Skeletal muscle cell (primary cell): ENCODE data around the gene TRIM26.

Experiments
- DNase-seq: peaks from one replicate; pipeline ENCODE4 v3.0.0-alpha.2; 2010; ENCODE audit warnings: low read depth
- H3K4me3 ChIP-seq: 2 replicates; pipeline ENCODE4 v1.5.1; 2011; ENCODE audit warnings: low read depth, mild to moderate bottlenecking, control low read depth, low read length, moderate library complexity

Gene TRIM26

GRCh38 chr6:30213667-30213956 lies 406 bp upstream of the TRIM26 start:
- DNase-seq = no peak
- H3K4me3 ChIP-seq = peak overlapping the region; percentile 91

GRCh38 chr6:30211899-30212298 lies 1.3 kb downstream of the TRIM26 start:
- no peak for DNase-seq
- H3K4me3 ChIP-seq = peak overlapping the region; percentile 91

- H3K4me3 ChIP-seq = no peak overlapping the region
- DNase-seq = no peak
These were observed 1.9 kb downstream of the TRIM26 start for GRCh38 chr6:30211306-30211705.

GRCh38 chr6:30207619-30208295 lies 5.4 kb downstream of the TRIM26 start:
- no peak for DNase-seq
- no peak overlapping the region for H3K4me3 ChIP-seq

GRCh38 chr6:30206799-30207618 lies 6.2 kb downstream of the TRIM26 start:
- no peak overlapping the region for H3K4me3 ChIP-seq
- DNase-seq = no peak

GRCh38 chr6:30206152-30206551 lies 7.1 kb downstream of the TRIM26 start:
- H3K4me3 ChIP-seq = no peak overlapping the region
- no peak for DNase-seq

- H3K4me3 ChIP-seq = no peak overlapping the region
- DNase-seq = no peak
These were observed 9.1 kb downstream of the TRIM26 start for GRCh38 chr6:30204116-30204515.

GRCh38 chr6:30202366-30202765 lies 10.8 kb downstream of the TRIM26 start:
- no peak overlapping the region for H3K4me3 ChIP-seq
- DNase-seq = no peak

- no peak overlapping the region for H3K4me3 ChIP-seq
- DNase-seq = no peak
These were observed 12.5 kb downstream of the TRIM26 start for GRCh38 chr6:30200551-30201281.

- no peak overlapping the region for H3K4me3 ChIP-seq
- DNase-seq = no peak
These were observed 14.8 kb downstream of the TRIM26 start for GRCh38 chr6:30198166-30199084.

- H3K4me3 ChIP-seq = no peak overlapping the region
- no peak for DNase-seq
These were observed 16.8 kb downstream of the TRIM26 start for GRCh38 chr6:30196376-30196775.

- no peak for DNase-seq
- no peak overlapping the region for H3K4me3 ChIP-seq
These were observed 17.3 kb downstream of the TRIM26 start for GRCh38 chr6:30195951-30196350.

GRCh38 chr6:30194797-30195690 lies 18.2 kb downstream of the TRIM26 start:
- H3K4me3 ChIP-seq = no peak overlapping the region
- no peak for DNase-seq

GRCh38 chr6:30192076-30192475 lies 21.1 kb downstream of the TRIM26 start:
- no peak for DNase-seq

GRCh38 chr6:30188541-30188940 lies 24.7 kb downstream of the TRIM26 start:
- DNase-seq = no peak

More at GRCh38 chr6:30192076-30192475, 21.1 kb downstream of the TRIM26 start:
- H3K4me3 ChIP-seq = no peak overlapping the region

GRCh38 chr6:30185846-30186484 lies 27.2 kb downstream of the TRIM26 start:
- no peak for DNase-seq

More at GRCh38 chr6:30188541-30188940, 24.7 kb downstream of the TRIM26 start:
- H3K4me3 ChIP-seq = no peak overlapping the region

GRCh38 chr6:30184417-30185031 lies 28.7 kb downstream of the TRIM26 start:
- no peak overlapping the region for H3K4me3 ChIP-seq
- DNase-seq = no peak

More at GRCh38 chr6:30185846-30186484, 27.2 kb downstream of the TRIM26 start:
- H3K4me3 ChIP-seq = no peak overlapping the region

- DNase-seq = no peak
- H3K4me3 ChIP-seq = no peak overlapping the region
These were observed 33.1 kb downstream of the TRIM26 start for GRCh38 chr6:30180145-30180544.
